PFSK-1 (cell line): ENCODE data around the gene ATP5F1D.
A peak's percentile ranks its signal among the peaks of the same experiment; 100 is the strongest.

Source experiments
- FOXP2 ChIP-seq: optimal IDR thresholded peaks from 2 replicates; pipeline ENCODE3; 2011; ENCODE audit warnings: borderline replicate concordance, control low read depth, inconsistent platforms; ENCODE audit not compliant: insufficient read depth; ENCODE audit errors: extremely low read length, extremely low read depth
- POLR2AphosphoS5 ChIP-seq: IDR thresholded peaks from 2 replicates; pipeline ENCODE4 v1.6.1; 2012; ENCODE audit warnings: low read depth, mild to moderate bottlenecking, control low read depth, low read length, moderate library complexity
- REST ChIP-seq, 2 experiments: IDR thresholded peaks; 2 replicates each; pipeline versions ENCODE4 v1.6.1 to v1.8.0; 2011 to 2012; ENCODE audit warnings: low read depth in 2 of 2, low read length in 2 of 2, control low read depth in 1 of 2, inconsistent platforms in 1 of 2, mild to moderate bottlenecking in 1 of 2, moderate library complexity in 1 of 2; ENCODE audit not compliant: insufficient read depth in 1 of 2
- SIN3A ChIP-seq: IDR thresholded peaks from 2 replicates; pipeline ENCODE4 v1.6.1; 2012; ENCODE audit warnings: mild to moderate bottlenecking, low read length, moderate library complexity, borderline replicate concordance; ENCODE audit not compliant: insufficient read depth
- TAF1 ChIP-seq: IDR thresholded peaks from 2 replicates; pipeline ENCODE4 v1.6.1; 2012; ENCODE audit warnings: low read length, control low read depth, borderline replicate concordance; ENCODE audit not compliant: insufficient read depth

Gene ATP5F1D

DNA sequence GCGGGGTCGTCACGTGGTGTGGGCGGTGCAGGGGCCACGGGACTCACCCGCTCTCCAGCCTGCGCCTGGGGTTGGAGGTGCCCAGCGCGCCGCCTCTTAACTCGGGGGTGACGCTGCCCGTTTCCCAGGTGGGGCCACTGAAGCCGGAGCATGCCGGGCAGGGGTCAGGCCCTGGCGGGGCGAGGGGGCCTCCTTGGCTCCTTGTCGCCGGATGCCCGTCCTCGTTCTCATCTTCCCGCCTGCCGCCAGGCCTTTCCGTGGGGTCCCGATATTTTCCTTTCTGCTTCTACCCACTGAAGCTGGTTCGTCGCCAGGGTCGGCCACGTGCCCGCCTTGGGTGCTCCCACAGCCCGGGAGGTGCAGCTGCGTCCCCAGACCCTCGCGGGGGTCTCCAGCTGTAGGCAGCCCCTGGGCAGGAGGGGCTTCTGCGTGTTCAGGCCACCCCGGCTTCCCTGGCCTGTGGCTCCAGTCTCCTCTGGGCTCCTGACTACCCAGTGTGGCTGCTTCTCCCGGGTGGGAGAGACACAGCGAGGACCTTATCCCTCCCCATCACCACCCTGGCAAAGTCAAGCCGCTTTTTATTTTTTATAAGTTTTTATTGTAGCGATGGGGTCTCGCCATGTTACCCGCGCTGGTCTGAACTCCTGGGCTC, 34.6 kb downstream of the ATP5F1D start:
- peak; percentile 6; the same call in 1 of the 2 replicates for TF ChIP-seq SIN3A
- no peak for TF ChIP-seq REST (IDR thresholded peaks at IDR 0.05; ENCODE audit: insufficient read depth in 1 of 2, low read depth in 2 of 2, low read length in 2 of 2)

DNA sequence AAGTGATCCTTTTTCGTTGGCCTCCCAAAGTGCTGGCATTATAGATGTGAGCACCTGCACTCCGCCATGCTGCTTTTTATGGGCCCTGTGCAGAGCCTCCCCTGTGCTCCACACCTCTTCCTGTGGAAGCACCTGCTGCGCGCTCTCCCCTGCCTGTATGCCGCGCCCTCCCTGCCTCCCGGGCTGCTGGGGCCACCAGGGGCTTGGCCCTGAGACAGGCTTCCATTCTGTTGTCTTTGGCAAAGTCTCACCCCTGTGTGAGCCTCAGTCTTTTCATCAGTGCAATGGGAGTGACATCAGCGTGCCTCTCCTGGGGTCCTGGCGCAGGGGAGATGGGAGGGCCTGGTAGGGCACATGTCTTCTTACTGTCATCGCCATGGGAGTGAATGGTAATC, 35.1 kb downstream of the ATP5F1D start:
- no peak for TF ChIP-seq SIN3A
- TF ChIP-seq POLR2AphosphoS5: no peak
- no peak for TF ChIP-seq FOXP2
- no peak for TF ChIP-seq TAF1
- TF ChIP-seq REST (IDR thresholded peaks at IDR 0.05; ENCODE audit: insufficient read depth in 1 of 2, low read depth in 2 of 2, low read length in 2 of 2): no peak

- TF ChIP-seq TAF1 (no peak), SIN3A (no peak), REST (IDR thresholded peaks at IDR 0.05; ENCODE audit: insufficient read depth in 1 of 2, low read depth in 2 of 2, low read length in 2 of 2) (no peak)
Measured at GRCh38 chr19:1277061-1277460, 35.5 kb downstream of the ATP5F1D start.

GRCh38 chr19:1278074-1278473, 36.5 kb downstream of the ATP5F1D start:
- TF ChIP-seq TAF1 (no peak), REST (IDR thresholded peaks at IDR 0.05; ENCODE audit: insufficient read depth in 1 of 2, low read depth in 2 of 2, low read length in 2 of 2) (no peak), SIN3A (no peak), POLR2AphosphoS5 (no peak), FOXP2 (no peak)
